CD4-positive, alpha-beta memory T cell (primary cell): ENCODE measurements around the gene THRA. TPM values are rescaled to one million over a fixed set of nuclear protein-coding genes. Genes with fewer than 3 reads are reported as not detected.

Experiments
- CTCF ChIA-PET: fragments of 350-600 bp; sonication (Branson Sonifier 250); formaldehyde crosslinking; loops from one replicate; lab custom pipeline; 2021; ENCODE audit warnings: inconsistent platforms; ENCODE audit not compliant: partially characterized antibody; lab: Charles Lee
- POLR2A ChIA-PET: fragments of 350-600 bp; sonication (Branson Sonifier 250); formaldehyde crosslinking; loops from one replicate; lab custom pipeline; 2021; ENCODE audit not compliant: partially characterized antibody; lab: Charles Lee
- DNase-seq, 5 donors: peaks; one replicate each; pipeline versions ENCODE4 v3.0.0 to v3.0.0-alpha.2; 2020 to 2022; ENCODE audit warnings: mixed read lengths in 1 of 5
- H3K27ac ChIP-seq: one replicate; pipeline ENCODE4 v1.7.0; 2013; ENCODE audit warnings: low read depth, low read length
- H3K27me3 ChIP-seq: 2 replicates; pipeline ENCODE4 v1.7.0; 2013; ENCODE audit warnings: mild to moderate bottlenecking, low read length, moderate library complexity; ENCODE audit not compliant: insufficient read depth
- H3K36me3 ChIP-seq: 2 replicates; pipeline ENCODE4 v1.7.0; 2013; ENCODE audit warnings: mild to moderate bottlenecking, low read length, moderate library complexity; ENCODE audit not compliant: insufficient read depth
- H3K4me1 ChIP-seq: 2 replicates; pipeline ENCODE4 v1.7.0; 2013; ENCODE audit warnings: mild to moderate bottlenecking, low read length, moderate library complexity; ENCODE audit not compliant: insufficient read depth
- H3K4me3 ChIP-seq, 2 donors: one replicate each; pipeline ENCODE4 v1.7.0; 2013; ENCODE audit warnings: low read length in 2 of 2, mild to moderate bottlenecking in 1 of 2
- H3K9me3 ChIP-seq, 2 donors: one replicate each; pipeline ENCODE4 v1.7.0; 2013; ENCODE audit warnings: low read length in 2 of 2, control low read depth in 1 of 2; ENCODE audit not compliant: control insufficient read depth in 1 of 2
- H3K27ac Mint-ChIP-seq, 7 donors: one replicate each; pipeline ENCODE4 v1.8.0; 2020 to 2021; ENCODE audit warnings: mixed read lengths in 7 of 7, mild to moderate bottlenecking in 6 of 7, inconsistent platforms in 3 of 7, moderate library complexity in 3 of 7
- H3K27me3 Mint-ChIP-seq, 2 donors: one replicate each; pipeline ENCODE4 v1.8.0; 2020 to 2021; ENCODE audit warnings: mixed read lengths in 2 of 2
- H3K36me3 Mint-ChIP-seq, 2 donors: one replicate each; pipeline ENCODE4 v1.8.0; 2020 to 2021; ENCODE audit warnings: mixed read lengths in 2 of 2, inconsistent platforms in 1 of 2, mild to moderate bottlenecking in 1 of 2
- H3K4me1 Mint-ChIP-seq, 4 donors: one replicate each; pipeline ENCODE4 v1.8.0; 2020 to 2021; ENCODE audit warnings: mixed read lengths in 4 of 4, mild to moderate bottlenecking in 1 of 4
- H3K4me3 Mint-ChIP-seq, 8 donors: one replicate each; pipeline ENCODE4 v1.8.0; 2020 to 2021; ENCODE audit warnings: mixed read lengths in 8 of 8, mild to moderate bottlenecking in 7 of 8, moderate library complexity in 6 of 8, inconsistent platforms in 3 of 8
- H3K9me3 Mint-ChIP-seq, 8 donors: one replicate each; pipeline ENCODE4 v1.8.0; 2020 to 2021; ENCODE audit warnings: mixed read lengths in 8 of 8, mild to moderate bottlenecking in 5 of 8, inconsistent platforms in 3 of 8, moderate library complexity in 1 of 8
- intact Hi-C: fragments of 100-400 bp; cut with micrococcal nuclease; formaldehyde crosslinking; loops from one replicate; pipeline ENCODE4 v1.15.1; 2023
- polyA plus RNA-seq, 2 donors: library from polyadenylated mRNA; unstranded; fragments of 300-500 nt; fragmentation: Illumina TruSeq; gene quantifications; one replicate each; pipeline ENCODE4 v1.2.3, GENCODE V29; 2021
- total RNA-seq, 2 experiments: library from RNA; stranded (reverse); gene quantifications; one replicate each; pipeline ENCODE4 v1.2.3, GENCODE V29; 2021

THRA gene
- total and polyA plus RNA-seq, 4 experiments from 2014 or later: 5.8 to 41.3 (median 23.9) TPM

DNA sequence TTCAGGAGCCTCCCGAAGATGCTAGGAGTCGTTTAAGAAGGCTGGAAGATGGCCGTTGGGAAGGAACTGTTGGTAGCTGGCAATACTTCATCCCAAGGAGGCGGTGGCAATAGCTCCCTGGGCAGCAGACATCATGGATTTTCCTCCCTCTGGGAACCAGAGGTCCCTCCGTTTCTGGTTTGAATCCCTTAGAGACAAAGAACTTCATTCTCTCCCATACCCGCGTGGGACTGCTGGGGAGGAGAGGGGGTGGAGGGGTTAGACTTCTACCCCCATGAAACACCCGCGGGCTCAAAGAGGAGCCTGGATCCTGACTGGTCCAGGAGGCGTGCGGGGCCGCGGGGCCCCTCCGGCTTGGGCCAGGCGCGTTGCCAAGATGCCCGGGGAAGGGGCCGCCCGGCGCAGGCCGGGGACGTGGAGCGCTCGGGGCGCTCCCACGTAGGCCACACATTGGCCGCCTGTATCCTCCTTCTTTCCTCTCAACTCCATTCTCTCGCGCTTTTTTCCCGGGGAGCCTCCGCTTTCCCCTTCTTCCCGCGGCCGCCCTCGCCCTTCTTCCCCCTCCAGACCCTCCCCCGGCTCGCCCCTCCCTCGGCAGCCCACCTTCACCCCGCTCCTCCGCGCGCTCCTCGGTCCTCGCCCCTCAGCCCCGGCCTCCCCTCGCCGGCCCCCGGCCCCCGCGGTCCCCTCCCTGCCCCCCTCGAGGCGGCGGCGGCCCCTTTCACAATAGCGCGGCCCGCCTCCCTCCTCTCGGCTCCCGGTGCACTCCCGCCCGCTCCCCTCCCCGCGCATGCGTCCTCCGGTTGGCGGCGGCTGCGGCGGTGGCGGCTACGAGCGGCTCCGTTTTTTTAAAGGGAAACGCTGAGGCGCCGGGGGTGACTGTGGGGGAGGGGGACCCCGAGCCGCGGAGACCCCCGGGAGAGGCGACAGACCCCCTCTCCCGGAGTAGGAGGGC lies 58.7 kb downstream of the THRA start, which contains the start of gene MSL1:
Gene MSL1 (plus strand): TSS at position 791 of the 955 bp plus-strand sequence. CDS start 642 bp downstream, outside the sequence.
- Histone ChIP-seq H3K27ac (peak within 1 kb of the TSS; percentile 78), H3K4me1 (peaks cover 35% of the 10 kb centered on the region), H3K9me3 (no peaks in the 10 kb centered on the region), H3K27me3 (no peaks in the 10 kb centered on the region), H3K4me3 (peak within 1 kb of the TSS; percentile 86 to 98), H3K36me3 (no peaks in the 10 kb centered on the region)
- H3K9me3 Mint-ChIP-seq: peaks cover 0 to 5% (median 0%) of the 10 kb centered on the region in 8 donors
- H3K4me1 Mint-ChIP-seq: peaks cover 17 to 47% (median 31%) of the 10 kb centered on the region in 4 donors
- ChIA-PET CTCF (interaction anchor here (0.8 to 7.6 kb wide), 7 partner anchors 8 to 52 kb away, joined by 3 to 95 read pairs (median 5); partner anchors contain the start of gene CASC3), POLR2A (interaction anchor here (0.6 to 14.4 kb wide), 18 partner anchors 10 to 141 kb away, joined by 3 to 178 read pairs (median 8); partner anchors contain the start of genes CASC3, MED24, NR1D1 and PSMD3)
- H3K27me3 Mint-ChIP-seq: no peaks in the 10 kb centered on the region
- H3K27ac Mint-ChIP-seq: peak within 1 kb of the TSS; percentile 78 to 92 (median 83)
- peak; percentile 82 to 91 (median 85) for DNase-seq
- H3K4me3 Mint-ChIP-seq: peak within 1 kb of the TSS; percentile 76 to 96 (median 84)
- H3K36me3 Mint-ChIP-seq: peaks cover 5 to 17% of the 10 kb centered on the region in 2 donors
- intact Hi-C loops: loop anchor here (1.0 kb wide), 4 partner anchors 8 to 47 kb away; partner anchors contain the start of gene CASC3

- Histone ChIP-seq H3K4me3 (peak overlapping the region; percentile 86 to 98), H3K27me3 (no peaks in the 10 kb centered on the region), H3K9me3 (no peaks in the 10 kb centered on the region), H3K27ac (peak overlapping the region; percentile 78), H3K4me1 (peaks cover 35% of the 10 kb centered on the region), H3K36me3 (peaks cover 3% of the 10 kb centered on the region)
- Mint-ChIP-seq H3K9me3 (peaks cover 0 to 5% (median 0%) of the 10 kb centered on the region in 8 donors), H3K4me1 (peaks cover 19 to 47% (median 33%) of the 10 kb centered on the region in 4 donors), H3K27ac (peak overlapping the region in 2 of 7 donors; percentile 42 to 65), H3K27me3 (no peaks in the 10 kb centered on the region), H3K36me3 (peaks cover 8 to 22% of the 10 kb centered on the region in 2 donors), H3K4me3 (peak overlapping the region in 4 of 8 donors; percentile 17 to 96 (median 90))
- peak in 3 of 5 donors; percentile 15 to 54 (median 30) for DNase-seq
- intact Hi-C loops: loop anchor here (1.0 kb wide), 1 partner anchor 18 kb away; the partner anchor contains the start of gene CASC3
- CTCF ChIA-PET: interaction anchor here (0.7 to 7.6 kb wide), 6 partner anchors 9 to 46 kb away, joined by 3 to 95 read pairs (median 12); partner anchors contain the start of gene CASC3
- POLR2A ChIA-PET: interaction anchor here (0.5 to 14.4 kb wide), 22 partner anchors 11 to 142 kb away, joined by 3 to 178 read pairs (median 6); partner anchors contain the start of genes CASC3, MED24, NR1D1 and PSMD3
Observed at GRCh38 chr17:40122136-40122998, 59.6 kb downstream of the THRA start.

DNA sequence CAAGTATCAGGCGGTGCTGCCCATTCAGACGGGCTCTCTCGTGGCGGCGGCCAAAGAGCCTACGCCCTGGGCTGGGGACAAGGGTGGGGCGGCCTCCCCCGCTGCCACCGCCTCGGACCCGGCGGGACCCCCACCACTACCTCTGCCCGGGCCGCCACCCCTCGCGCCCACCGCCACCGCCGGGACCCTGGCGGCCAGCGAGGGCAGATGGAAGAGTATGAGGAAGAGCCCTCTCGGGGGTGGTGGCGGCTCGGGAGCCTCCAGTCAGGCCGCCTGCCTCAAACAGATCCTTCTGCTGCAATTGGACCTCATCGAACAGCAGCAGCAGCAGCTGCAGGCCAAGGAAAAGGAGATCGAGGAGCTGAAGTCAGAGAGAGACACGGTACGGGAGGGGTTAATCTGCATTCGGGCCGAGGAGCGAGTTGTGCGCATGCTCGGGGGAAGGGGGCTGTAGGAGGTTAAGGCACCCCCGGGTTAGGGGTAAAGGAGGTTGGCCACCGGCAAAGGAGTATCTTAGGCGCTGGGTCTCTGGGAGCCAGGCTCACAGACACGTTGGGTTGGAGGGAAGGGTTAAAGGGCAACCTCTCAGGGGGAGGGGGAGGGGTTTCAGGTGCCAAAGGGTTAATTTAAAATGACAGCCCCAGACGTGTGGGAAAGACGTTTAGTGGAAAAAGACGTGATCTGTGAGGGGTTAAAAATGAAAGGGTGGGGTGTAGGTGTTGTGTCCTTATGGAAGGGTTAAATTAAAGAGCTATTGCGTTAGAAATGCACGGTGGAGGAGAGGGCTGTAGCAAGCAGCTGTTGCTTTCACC lies 60.4 kb downstream of the THRA start:
- POLR2A ChIA-PET: interaction anchor here (0.5 to 14.4 kb wide), 33 partner anchors 10 to 143 kb away, joined by 3 to 178 read pairs (median 4); partner anchors contain the start of genes CASC3, MED24, NR1D1 and PSMD3
- no peaks in the 10 kb centered on the region for H3K9me3 ChIP-seq
- Mint-ChIP-seq H3K27me3 (no peaks in the 10 kb centered on the region), H3K27ac (peak overlapping the region; percentile 83 to 96 (median 93)), H3K4me3 (peak overlapping the region; percentile 90 to 99 (median 92)), H3K36me3 (peaks cover 12 to 28% of the 10 kb centered on the region in 2 donors), H3K9me3 (peaks cover 0 to 2% (median 0%) of the 10 kb centered on the region in 8 donors), H3K4me1 (peaks cover 20 to 45% (median 32%) of the 10 kb centered on the region in 4 donors)
- intact Hi-C loops: loop anchor here (1.0 kb wide), 1 partner anchor 17 kb away; the partner anchor contains the start of gene CASC3
- peak overlapping the region; percentile 86 to 98 for H3K4me3 ChIP-seq
- peaks cover 6% of the 10 kb centered on the region for H3K36me3 ChIP-seq
- H3K27me3 ChIP-seq: no peaks in the 10 kb centered on the region
- DNase-seq: peak; percentile 49 to 65 (median 52)
- CTCF ChIA-PET: interaction anchor here (0.7 to 7.6 kb wide), 14 partner anchors 10 to 97 kb away, joined by 3 to 95 read pairs (median 6); partner anchors contain the start of genes CASC3 and THRA
- H3K27ac ChIP-seq: peak overlapping the region; percentile 78
- peaks cover 35% of the 10 kb centered on the region for H3K4me1 ChIP-seq

DNA sequence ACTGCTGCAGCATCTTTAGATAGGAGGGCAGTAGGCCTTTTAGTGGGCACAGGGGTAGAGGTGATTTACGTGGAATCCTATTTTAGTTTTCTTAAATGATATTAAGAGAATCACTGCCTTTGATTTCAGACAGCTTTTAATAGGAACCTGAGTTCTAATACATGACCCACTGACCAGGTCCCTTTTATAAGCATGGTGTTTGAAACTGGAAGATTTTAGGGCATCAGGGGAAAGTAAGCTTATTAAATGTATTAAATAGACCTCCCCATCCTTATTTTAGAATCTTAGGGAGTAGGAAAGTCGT lies 61.0 kb downstream of the THRA start:
- no peak for DNase-seq
- peak overlapping the region; percentile 83 to 96 (median 93) for H3K27ac Mint-ChIP-seq
- Histone ChIP-seq H3K4me3 (peak overlapping the region; percentile 86 to 98), H3K36me3 (peaks cover 6% of the 10 kb centered on the region), H3K27ac (peak overlapping the region; percentile 78), H3K4me1 (peaks cover 35% of the 10 kb centered on the region), H3K9me3 (no peaks in the 10 kb centered on the region), H3K27me3 (no peaks in the 10 kb centered on the region)
- intact Hi-C loops: no loop called here
- H3K27me3 Mint-ChIP-seq: no peaks in the 10 kb centered on the region
- H3K4me1 Mint-ChIP-seq: peaks cover 19 to 45% (median 30%) of the 10 kb centered on the region in 4 donors
- H3K36me3 Mint-ChIP-seq: peaks cover 12 to 28% of the 10 kb centered on the region in 2 donors
- ChIA-PET POLR2A (interaction anchor here (0.5 to 14.4 kb wide), 25 partner anchors 10 to 143 kb away, joined by 3 to 178 read pairs (median 4); partner anchors contain the start of genes CASC3, MED24, NR1D1 and PSMD3), CTCF (interaction anchor here (1.0 to 7.6 kb wide), 12 partner anchors 9 to 98 kb away, joined by 3 to 95 read pairs (median 6); partner anchors contain the start of genes CASC3 and THRA)
- peaks cover 0 to 2% (median 0%) of the 10 kb centered on the region in 8 donors for H3K9me3 Mint-ChIP-seq
- H3K4me3 Mint-ChIP-seq: peak overlapping the region; percentile 90 to 99 (median 92)

DNA sequence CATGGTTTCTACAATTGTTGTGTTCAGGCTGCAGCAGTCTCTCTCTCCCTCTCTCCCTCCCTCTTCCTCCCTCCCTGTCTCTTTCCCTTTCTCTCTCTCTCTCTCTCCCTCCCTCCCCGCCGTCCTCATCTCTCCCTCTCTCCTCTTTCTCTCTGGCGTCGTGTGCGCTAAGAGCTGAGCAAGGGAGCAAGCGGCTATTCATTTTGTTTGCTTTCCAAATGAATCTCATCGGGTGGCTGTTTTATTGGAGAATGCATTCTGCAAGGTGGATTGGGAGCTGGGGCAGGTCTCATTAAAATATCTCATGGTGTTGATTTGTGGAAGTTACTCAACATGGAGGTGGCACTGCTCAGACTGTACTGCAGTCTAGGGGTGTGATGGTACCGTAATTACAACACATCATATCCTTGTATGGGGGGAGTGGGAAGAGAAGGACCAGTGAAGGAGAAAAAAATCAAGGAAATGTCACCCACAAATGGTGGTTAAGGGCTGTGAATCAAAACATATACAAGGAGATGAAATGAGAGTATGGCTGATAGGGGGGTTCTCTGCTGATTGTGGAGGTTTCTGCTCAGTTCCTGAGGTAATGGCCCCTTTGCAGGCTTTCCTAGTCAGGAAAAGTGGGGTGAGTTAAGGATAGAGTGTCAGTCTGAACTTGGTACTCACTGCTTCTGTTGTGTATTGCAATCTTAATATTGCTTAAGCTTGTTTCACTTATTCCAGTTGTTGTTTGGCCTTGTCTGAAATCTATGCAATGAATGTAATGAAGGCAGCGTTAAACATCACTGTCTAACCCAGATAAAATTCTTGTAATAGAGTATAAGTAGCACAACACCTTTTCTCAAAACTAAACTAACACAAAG lies 61.7 kb downstream of the THRA start:
- no peak for DNase-seq
- ChIA-PET CTCF (interaction anchor here (0.7 to 7.6 kb wide), 12 partner anchors 8 to 98 kb away, joined by 3 to 95 read pairs (median 6); partner anchors contain the start of genes CASC3 and THRA), POLR2A (interaction anchor here (0.8 to 14.4 kb wide), 21 partner anchors 9 to 144 kb away, joined by 3 to 178 read pairs (median 7); partner anchors contain the start of genes CASC3, MED24, NR1D1 and PSMD3)
- H3K27ac Mint-ChIP-seq: peak overlapping the region; percentile 75 to 96 (median 85)
- H3K27me3 ChIP-seq: no peaks in the 10 kb centered on the region
- intact Hi-C loops: no loop called here
- no peaks in the 10 kb centered on the region for H3K9me3 ChIP-seq
- H3K9me3 Mint-ChIP-seq: peaks cover 0 to 2% (median 0%) of the 10 kb centered on the region in 8 donors
- H3K4me3 ChIP-seq: peak overlapping the region; percentile 86 to 98
- peaks cover 35% of the 10 kb centered on the region for H3K4me1 ChIP-seq
- H3K4me3 Mint-ChIP-seq: peak overlapping the region; percentile 90 to 99 (median 92)
- peak overlapping the region; percentile 78 for H3K27ac ChIP-seq
- peaks cover 19 to 45% (median 30%) of the 10 kb centered on the region in 4 donors for H3K4me1 Mint-ChIP-seq
- no peaks in the 10 kb centered on the region for H3K27me3 Mint-ChIP-seq
- peaks cover 12% of the 10 kb centered on the region for H3K36me3 ChIP-seq
- H3K36me3 Mint-ChIP-seq: peaks cover 18 to 35% of the 10 kb centered on the region in 2 donors
